Right hindlimb (tissue), 1 donor: Measurements from ENCODE around the gene GATAD2B.
"Not testable (repeated sequence)": the region's sequence is repeated elsewhere in the genome, so short reads cannot be mapped to it uniquely, and the experiment has no call there.

ENCODE experiments used
- DNase-seq: peaks from one replicate; pipeline ENCODE4 v3.0.0-alpha.2; 2018

Gene GATAD2B

GRCh38 chr1:153775458-153776327 lies 147.1 kb downstream of the GATAD2B start:
- DNase-seq, result peak; percentile 83

GRCh38 chr1:153774780-153775457 lies 147.9 kb downstream of the GATAD2B start, which contains the start of gene SLC27A3:
Gene SLC27A3 (plus strand): TSS chr1:153775407. CDS start chr1:153775498, 91 bp downstream.
- DNase-seq, result peak; percentile 92

GRCh38 chr1:153774026-153774595 lies 148.7 kb downstream of the GATAD2B start:
- DNase-seq, result no peak

DNA sequence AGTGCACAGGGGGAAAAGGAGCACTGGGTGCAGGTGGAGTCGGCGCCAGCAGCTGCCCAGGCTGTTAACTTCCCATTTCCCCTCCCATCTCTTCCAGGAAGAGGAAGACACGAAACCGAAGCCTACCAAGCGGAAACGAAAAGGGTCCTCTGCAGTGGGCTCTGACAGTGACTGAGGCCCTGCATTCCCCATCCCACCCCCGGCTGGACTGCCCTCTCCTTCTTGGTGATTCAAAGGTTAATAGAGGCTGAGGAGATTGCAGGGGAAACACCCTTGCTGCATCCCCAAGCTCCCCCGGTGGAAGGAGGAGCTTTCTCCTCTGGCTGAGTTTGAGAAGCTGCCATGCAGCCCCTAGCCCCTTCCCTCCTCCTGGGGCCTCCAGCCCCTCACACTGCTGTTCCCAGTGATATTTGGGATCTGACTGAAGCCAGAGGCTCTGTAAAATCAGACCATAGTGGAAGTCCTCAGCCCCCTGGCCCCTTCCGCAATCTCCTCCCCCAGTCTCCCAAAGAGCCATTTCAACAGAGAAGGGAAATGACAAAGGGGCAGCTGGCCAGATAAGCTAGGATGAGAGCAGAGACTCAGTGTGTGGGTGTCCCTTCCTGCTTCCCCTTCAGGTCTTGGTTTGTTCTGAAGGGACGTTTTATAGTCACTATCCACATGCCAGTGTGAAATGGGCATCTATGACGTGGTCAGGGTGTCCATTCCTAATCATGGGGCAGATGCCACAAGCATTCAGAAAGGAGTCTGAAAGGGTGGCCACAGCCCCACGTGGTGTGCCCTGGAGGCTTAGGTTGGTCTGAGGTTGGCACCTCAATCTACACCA lies 149.5 kb downstream of the GATAD2B start:
- DNase-seq, result no peak

DNA sequence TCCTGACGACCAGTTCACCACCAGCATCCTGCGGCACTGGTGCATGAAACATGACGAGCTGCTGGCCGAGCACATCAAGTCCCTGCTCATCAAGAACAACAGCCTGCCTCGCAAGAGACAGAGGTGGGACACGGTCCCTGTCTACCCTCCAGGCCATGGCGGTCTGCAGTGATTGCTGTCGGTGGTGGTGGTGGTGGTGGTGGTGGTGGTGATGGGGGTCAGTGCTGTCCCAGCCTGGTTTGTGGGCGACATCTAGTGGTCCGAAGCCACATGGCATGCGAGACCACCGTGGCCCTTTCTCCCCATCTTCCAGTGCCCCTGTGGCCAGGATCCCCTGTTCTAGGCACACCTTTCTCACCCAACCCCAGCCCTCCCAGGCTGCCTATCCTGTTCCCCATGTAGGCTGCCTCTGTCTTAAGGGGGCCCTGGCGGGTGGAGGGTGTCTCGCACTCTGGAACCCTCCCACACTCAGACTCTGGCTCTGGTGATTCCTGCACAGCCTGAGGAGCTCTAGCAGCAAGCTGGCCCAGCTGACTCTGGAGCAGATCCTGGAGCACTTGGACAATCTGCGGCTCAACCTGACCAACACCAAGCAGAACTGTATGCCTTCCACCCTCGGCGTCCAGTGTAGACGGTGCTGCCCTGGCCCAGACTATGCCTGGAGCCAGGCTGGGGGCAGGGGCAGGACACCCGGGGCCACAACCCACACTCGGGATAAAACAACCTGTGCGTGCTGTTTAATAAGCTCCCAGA lies 150.8 kb downstream of the GATAD2B start:
- DNase-seq, result peak; percentile 54

DNA sequence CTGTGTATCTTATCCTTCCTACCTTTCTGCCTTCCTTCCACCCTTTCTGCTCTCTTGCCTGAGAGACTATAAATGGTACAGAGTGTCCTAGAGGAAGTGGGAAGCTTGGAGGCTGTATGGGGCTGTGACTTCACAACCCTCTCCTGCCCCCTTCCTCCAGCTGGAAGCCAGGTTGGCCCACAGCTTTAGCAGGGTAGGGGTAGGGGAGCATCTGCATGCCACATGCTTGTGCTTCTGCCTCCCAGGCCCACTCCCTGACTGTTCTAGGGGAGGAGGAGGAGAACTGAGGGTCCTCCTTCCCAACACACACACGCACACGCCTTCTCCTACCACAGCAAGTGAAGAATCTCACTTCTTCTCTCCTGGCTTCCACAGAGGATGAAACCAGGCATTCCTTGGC lies 151.5 kb downstream of the GATAD2B start:
- no peak for DNase-seq

- DNase-seq, result no peak
These were observed 152.0 kb downstream of the GATAD2B start for GRCh38 chr1:153770797-153771196.

DNA sequence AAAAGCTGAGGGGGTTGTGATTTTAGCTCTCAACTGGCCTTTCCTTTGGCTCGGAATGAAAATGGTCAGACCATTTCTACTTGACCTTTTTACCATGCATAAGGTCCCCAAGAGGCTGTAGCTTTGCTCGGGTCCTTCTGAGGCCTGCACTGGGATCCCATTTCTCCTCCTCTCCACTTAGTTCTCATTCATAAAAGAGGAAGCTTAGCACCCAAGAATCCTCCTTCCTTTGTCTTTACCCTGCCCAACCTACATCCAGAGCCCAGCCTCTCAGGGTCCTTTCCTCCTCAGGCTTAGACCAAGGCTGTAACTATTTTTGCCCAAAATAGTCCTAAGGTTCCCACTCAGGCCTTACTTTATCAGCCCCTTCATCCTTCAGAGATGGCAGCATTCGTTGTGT lies 153.6 kb downstream of the GATAD2B start:
- no peak for DNase-seq

- no peak for DNase-seq
These were observed 154.2 kb downstream of the GATAD2B start for GRCh38 chr1:153768316-153769181.

DNA sequence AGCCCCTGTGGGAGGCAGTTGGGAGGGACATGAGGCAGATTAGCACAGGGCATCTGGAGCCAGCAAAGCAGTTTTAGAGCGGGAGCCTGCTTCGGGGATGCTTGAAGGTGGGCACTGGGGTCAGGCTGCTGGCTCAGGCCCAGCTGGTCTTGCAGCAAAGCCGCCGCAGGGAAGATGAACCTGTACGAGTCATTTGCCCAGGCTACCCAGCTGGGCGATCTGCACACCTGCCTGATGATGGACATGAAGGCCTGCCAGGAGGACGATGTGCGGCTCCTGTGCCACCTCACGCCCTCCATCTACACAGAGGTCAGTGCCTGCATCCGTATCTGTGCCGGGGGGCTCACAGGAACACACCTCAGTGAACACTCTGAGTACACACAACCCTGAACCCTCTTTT lies 155.3 kb downstream of the GATAD2B start:
- DNase-seq, result no peak

DNA sequence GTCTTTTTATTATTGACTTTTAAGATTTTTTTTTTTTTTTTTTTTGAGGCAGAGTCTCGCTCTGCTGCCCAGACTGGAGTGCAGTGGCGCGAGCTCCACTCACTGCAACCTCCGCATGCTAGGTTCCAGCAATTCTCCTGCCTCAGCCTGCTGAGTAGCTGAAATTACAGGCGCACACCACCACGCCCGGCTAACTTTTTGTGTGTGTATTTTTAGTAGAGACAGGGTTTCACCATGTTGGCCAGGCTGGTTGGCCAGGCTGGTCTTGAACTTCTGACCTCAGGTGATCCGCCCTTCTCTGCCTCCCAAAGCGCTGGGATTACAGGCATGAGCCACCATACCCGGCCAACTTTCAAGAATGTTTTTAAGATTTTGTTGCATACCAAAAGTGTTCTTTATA lies 156.1 kb downstream of the GATAD2B start:
- not testable (repeated sequence) for DNase-seq

DNA sequence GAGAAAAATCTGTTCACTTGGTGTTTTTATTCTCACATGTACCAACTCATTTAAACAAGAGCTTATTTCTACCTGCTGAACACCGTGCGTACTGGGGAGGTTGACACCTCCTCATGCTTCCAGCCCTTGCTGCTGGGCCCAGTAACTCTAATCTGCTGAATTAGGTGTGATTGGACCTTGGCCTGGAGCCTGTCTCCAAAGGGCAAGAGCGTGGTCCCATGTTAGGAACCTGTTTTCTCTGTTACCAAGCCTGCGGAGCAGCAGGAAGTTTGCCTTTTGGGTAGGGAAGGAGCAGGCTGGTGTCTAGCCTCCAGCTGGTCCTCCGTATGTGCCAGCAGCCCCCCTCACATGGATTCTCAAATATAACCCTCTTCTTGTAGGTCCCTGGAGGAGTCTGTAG lies 158.5 kb downstream of the GATAD2B start:
- DNase-seq, result no peak

GRCh38 chr1:153763365-153764225 lies 159.2 kb downstream of the GATAD2B start:
- no peak for DNase-seq

- no peak for DNase-seq
These were observed 162.3 kb downstream of the GATAD2B start for GRCh38 chr1:153760440-153760839.
